ENCODE measurements around the gene RNF31.
"Not testable (repeated sequence)": the region's sequence is repeated elsewhere in the genome, so short reads cannot be mapped to it uniquely, and the experiment has no call there.

RNF31 gene

DNA sequence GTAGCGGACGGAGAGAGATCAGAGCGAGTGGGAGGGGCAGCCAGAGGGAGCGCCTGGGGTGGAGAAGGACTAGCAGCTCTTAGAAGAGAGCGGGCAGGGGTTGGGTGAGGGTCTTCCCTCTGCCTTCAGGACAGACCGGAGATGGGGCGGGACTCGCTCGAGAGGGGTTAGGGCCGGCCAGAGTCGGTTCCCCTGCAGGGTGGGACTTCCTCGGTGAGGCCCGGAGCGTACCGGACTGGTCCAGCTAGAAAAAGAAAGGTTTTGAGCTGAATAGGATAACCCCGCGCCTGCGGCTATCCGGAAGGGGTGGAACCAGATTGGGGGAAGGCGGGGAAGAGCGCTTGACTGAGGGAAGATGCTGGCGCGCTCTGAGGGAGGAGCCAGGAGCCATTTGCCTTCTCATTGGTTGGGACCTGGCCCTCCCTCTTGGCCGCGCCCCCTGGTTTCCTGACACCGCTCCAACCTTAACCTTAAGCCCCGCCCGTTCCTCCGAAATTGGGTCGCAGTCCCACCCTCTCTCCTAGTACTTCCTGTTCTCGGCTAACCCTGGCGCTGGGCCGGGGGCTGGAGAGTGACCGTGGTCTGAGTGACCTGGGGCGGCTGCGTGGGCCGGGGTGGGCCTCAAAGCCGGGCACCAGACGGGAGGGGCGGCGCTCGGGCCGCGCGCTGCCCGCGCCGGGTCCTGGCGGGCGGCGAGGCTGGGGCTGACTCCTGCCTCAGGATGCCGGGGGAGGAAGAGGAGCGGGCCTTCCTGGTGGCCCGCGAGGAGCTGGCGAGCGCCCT lies at the start of gene RNF31:
Gene RNF31, plus strand, starts transcription at position 521 of the 783 bp plus-strand sequence. Its CDS starts 201 bp downstream, at position 722.
- peak; percentile 99 for DNase-seq (ENCODE audit: low read depth)

DNA sequence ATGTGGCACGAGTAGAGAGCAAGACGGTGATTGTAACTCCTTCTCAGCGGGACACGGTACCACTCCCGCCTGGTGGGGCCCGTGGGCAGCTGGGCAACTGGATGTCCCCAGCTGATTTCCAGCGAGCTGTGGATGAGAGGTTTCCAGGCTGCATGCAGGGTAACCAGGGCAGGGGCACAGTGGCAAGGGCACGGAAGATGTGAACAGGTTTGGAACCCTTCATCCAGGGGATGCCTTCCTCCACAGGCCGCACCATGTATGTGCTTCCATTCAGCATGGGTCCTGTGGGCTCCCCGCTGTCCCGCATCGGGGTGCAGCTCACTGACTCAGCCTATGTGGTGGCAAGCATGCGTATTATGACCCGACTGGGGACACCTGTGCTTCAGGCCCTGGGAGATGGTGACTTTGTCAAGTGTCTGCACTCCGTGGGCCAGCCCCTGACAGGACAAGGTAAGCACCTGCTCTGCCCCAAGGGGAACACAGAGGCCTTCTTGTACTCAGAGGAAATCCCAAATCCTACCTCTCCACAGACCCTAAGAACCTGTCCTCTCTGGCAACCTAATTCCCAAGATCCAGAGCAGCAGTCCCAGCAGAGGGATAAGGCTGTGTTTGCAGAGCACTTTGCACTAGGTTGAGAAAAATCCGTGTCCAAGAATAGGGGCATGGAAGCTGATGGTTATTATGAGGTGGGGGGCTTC lies 48.9 kb upstream of the RNF31 start:
- no peak for DNase-seq (ENCODE audit: low read depth)

DNA sequence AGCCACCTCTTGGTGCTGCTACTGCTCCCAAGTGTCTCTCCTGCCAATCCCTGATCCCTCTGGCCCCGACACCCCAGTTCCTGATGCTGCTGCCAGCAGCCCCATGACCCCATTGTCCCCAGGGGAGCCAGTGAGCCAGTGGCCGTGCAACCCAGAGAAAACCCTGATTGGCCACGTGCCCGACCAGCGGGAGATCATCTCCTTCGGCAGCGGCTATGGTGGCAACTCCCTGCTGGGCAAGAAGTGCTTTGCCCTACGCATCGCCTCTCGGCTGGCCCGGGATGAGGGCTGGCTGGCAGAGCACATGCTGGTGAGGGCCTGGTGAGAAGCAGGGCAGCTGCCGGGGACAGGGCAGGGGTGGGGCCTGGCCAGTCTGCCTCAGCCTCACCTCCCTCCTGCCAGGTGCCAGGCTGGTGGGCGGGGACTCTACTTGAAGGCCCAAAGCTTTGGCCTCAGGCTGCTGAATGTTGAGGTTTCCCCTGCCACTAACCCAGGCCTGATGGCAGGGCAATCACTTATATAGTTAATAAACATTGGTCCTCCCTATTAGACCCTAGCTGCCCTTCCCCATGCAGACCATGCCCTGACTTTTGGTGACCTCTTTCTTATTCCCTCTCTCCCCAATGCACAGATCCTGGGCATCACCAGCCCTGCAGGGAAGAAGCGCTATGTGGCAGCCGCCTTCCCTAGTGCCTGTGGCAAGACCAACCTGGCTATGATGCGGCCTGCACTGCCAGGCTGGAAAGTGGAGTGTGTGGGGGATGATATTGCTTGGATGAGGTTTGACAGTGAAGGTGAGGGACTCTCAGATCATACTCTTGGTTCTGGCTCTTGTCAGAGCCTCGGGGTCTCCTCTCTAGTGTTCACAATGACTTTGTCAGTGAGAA lies 48.1 kb upstream of the RNF31 start:
- no peak for DNase-seq (ENCODE audit: low read depth)

DNA sequence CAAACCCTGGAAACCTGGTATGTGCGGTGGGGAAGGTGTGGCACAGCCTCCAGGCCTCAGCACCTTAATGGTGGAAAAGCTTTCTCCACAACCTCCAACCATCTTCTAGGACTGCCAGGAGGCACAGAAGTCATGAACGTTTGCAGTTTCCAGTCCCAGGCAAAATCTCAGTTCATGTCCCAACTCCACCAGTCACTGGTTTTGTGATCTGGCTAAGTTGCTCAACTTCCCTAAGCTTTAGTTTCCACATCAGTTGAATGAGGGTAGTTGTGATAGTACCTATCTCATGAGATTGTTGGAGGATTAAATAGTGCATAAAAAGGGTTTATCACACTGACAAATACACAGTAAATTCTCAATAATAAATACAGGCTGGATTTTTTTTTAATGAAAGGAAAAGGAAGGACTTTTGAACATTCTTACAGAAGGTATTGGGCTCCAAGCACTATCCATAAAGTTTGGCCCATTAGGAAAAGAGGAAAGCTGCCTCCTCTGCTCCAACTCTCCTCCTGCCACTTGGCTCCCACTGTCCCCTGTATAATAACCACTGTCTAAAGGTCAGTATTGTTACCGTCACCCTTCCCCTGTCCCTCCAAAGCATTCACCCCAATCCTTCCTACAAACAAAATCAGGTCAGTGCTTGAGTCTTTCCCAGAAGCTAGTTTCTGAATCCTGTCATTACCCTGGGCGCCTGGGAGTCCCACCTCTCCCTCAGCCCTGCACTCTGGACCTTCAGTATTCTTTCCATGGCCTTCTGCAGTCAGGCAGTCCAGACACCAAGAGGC lies 46.9 kb upstream of the RNF31 start:
- no peak for DNase-seq (ENCODE audit: low read depth)

DNA sequence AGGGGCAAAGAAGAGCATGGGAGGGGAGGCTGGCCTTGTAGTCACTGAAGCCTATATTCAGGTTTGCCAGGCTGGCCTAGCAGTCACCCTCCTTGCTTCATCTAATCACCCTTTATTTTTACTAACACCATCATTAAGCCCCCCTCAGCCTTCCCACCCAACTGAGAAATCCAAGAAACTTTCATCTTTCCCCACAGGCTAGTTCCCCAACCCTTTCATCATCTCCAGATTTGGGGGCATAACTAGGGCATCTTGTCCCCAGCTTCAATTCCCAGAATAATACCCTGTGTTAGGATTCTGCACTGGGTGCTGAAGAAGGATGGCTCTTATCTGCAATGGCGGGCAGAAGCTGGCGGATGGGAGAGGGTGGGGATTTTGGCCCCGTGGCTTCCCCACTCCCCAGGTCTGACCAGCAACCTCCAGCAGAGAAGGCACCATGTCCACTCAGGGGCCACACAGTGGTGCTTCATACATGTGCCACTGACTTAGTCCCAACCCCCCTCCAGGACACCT lies 46.3 kb upstream of the RNF31 start:
- DNase-seq (ENCODE audit: low read depth), result no peak

DNA sequence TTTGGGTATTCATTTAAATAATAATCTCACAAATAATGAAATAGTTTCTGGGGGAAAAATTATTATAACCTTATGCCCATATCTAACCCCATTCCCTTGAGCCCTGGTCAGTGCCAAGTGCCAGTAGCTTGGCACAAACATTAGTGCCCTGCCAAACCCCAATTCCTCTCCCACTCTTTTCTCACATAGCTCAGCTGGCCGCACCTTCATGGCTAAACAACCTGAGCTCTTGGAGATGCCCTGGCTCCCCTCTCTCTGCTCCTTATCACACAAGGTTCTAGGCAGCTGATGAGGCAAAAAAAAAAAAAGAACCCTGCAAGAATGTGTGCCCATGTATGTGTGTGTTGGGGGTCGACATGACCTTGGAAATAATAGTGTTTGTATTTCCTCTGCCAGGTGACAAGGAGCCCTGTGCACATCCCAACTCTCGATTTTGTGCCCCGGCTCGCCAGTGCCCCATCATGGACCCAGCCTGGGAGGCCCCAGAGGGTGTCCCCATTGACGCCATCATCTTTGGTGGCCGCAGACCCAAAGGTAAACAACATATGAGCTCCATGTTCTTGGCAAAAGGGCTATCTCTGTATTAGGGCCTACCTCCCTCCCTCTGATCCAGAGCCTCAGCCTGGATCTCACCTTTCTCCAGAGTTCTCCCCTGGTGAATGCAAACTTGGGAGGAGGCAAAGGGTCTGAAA lies 44.8 kb upstream of the RNF31 start:
- DNase-seq (ENCODE audit: low read depth), result no peak

DNA sequence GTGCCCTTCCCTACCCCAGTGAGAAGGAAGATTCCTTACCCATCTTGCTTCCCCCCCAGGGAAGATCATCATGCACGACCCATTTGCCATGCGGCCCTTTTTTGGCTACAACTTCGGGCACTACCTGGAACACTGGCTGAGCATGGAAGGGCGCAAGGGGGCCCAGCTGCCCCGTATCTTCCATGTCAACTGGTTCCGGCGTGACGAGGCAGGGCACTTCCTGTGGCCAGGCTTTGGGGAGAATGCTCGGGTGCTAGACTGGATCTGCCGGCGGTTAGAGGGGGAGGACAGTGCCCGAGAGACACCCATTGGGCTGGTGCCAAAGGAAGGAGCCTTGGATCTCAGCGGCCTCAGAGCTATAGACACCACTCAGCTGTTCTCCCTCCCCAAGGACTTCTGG lies 43.8 kb upstream of the RNF31 start:
- no peak for DNase-seq (ENCODE audit: low read depth)

DNA sequence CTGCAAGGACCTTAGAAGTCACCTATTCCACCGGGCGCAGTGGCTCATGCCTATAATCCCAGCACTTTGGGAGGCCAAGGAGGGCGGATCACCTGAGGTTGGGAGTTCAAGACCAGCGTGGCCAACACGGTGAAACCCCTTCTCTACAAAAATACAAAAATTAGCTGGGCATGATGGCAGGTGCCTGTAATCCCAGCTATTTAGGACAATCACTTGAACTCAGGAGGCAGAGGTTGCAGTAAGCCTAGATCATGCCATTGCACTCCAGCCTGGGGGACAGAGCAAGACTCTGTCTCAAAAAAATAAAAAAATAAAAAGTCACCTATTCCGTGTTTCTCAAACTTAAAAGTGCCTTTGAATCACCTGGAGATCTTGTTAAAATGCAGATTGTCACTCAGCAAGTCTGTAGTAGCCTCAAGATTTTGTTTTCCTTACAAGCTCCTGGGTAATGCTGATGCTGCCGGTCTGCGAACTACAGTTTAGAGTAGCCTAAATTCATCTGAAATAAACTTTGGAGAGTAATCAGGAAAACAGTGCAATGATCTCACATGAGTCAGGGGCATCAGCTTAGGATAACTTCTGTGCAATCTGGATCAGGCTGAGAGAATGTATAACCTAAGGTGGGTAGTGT lies 41.6 kb upstream of the RNF31 start:
- not testable (repeated sequence) for DNase-seq (ENCODE audit: low read depth)

DNA sequence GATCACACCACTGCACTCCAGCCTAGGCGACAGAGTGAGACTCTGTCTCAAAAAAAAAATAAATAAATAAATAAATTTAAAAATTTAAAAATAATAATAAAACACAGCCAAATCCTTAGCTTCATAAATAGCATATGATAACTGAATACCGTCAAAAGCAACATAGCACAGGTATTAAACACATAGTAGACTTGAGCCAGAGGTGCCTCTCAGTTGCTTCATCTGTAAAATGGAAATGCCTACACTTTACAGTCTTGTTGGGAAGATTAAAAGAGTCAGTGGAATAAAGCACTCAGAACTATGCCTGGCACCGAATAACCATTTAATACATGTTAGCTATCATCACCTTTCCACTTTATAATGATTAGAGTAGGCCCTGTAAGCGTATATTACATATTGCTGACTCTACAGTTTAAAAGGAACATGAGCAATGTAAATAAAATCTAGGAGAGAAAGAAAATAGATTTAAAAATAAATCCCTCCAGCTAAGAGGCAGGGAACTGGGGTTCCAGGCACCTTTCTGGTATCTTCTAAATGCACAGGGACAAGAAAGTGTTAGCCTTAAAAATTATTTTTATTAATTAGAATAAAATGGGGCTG lies 40.5 kb upstream of the RNF31 start:
- DNase-seq (ENCODE audit: low read depth), result no peak

DNA sequence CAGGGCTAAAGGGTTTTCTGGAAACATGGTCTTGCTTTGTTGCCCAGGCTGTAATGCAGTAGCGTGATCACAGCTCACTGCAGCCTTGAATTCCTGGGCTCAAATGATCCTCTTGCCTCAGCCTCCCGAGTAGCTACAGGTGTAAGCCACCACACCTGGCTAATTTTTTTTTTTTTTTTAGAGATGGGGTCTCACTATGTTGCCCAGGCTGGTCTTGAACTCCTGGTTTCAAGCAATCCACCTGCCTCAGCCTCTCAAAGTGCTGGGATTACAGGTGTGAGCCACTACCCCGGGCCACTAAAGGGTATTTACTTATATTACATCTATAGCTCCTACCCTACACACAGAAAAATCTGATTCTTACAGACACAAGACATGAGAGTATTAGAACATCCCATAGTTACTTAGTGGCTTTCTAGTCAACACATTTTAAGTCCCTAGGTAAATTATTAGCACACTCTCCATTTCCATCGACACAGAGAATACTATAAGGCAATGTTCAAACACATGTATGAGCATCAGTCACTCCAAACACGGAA lies 38.9 kb upstream of the RNF31 start:
- no peak for DNase-seq (ENCODE audit: low read depth)

DNA sequence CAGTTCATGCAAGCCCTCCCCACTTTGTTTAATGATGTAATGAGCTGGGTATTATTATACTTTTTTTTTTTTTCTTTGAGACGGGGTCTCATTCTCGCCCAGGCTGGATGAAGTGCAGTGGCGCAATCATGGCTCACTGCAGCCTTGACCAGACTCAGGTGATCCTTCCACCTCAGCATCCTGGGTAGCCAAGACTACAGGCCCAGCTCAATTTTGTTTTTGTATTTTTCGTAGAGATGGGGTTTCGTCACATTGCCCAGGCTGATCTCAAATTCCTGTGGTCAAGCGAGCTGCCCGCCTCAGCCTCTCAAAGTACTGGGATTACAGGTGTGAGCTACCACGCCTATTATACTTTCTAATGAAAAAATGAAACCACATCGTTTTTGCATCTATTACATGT lies 37.2 kb upstream of the RNF31 start:
- DNase-seq (ENCODE audit: low read depth), result no peak

DNA sequence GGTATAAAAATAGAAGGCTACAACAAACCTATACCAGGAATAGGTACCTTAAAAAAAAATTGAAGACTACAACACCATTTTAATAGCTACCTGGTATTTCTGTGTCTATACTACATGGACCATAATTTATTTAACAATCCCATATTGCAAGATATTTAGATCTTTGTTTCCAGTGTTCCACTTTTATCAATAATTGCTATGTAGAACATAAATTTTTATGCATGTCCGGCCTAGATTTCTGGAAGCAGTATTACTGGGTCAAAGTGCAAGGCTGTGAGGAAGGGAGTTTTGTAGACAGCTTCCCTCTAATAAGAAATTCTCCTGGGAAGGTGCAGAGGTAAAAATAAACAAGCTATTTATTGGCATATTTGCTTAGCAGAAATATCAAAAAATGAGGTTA lies 36.8 kb upstream of the RNF31 start:
- DNase-seq (ENCODE audit: low read depth), result no peak

DNA sequence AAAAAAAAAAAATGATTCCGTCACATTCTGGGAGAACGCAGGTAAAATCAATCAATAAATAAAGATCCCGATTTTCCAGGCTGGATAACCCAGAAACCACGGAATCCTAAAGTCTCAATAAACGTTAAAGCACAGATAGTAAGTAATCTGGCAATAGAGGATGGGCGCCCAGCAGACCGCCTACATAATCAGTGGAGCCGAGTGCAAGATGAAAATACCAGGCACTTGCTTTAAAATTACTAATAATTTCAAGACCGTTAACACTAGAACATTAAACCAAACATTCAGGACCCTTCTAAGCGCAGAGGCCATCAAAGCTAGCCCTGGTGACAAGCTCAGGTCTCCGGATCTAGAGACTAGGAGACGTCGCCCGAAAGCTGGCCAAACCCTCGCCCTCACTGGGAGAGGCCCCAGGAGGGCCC lies 33.9 kb upstream of the RNF31 start:
- peak; percentile 12 for DNase-seq (ENCODE audit: low read depth)

DNA sequence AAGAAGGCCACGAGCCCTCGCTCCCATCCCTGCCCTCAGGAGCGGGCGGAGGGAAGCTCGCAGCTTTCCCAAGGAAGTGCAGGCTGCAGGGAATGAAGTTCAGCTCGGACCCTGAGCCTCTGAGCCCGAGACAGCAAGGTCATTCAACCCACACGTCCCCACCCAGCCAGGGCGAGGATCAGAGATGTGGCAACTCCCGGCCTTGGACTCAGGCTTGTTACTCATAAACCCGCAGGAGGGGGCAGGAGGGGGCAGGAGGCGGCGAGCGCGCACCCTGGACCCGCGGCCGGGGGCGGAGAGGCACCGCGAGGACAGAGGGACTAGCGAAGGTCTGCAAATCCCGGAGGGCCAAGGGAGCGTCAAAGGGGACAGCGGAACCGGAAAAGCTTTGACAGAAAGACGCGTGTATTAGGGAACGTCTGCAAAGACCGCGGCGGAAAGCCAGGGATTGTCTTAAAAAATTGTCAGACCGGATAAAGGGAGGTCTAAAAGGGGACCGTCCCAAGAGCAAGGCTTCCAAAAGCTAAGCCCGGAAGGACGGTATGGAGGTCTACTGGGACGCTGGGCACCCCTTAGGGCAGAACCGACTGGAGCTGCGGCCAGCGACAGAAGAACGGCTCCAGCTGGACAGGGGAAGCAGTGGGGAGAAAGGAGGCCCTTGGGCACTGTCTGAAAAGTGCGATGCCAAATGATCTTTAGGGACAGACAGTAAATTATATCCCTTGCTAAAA lies 33.3 kb upstream of the RNF31 start:
- peak; percentile 93 for DNase-seq (ENCODE audit: low read depth)

DNA sequence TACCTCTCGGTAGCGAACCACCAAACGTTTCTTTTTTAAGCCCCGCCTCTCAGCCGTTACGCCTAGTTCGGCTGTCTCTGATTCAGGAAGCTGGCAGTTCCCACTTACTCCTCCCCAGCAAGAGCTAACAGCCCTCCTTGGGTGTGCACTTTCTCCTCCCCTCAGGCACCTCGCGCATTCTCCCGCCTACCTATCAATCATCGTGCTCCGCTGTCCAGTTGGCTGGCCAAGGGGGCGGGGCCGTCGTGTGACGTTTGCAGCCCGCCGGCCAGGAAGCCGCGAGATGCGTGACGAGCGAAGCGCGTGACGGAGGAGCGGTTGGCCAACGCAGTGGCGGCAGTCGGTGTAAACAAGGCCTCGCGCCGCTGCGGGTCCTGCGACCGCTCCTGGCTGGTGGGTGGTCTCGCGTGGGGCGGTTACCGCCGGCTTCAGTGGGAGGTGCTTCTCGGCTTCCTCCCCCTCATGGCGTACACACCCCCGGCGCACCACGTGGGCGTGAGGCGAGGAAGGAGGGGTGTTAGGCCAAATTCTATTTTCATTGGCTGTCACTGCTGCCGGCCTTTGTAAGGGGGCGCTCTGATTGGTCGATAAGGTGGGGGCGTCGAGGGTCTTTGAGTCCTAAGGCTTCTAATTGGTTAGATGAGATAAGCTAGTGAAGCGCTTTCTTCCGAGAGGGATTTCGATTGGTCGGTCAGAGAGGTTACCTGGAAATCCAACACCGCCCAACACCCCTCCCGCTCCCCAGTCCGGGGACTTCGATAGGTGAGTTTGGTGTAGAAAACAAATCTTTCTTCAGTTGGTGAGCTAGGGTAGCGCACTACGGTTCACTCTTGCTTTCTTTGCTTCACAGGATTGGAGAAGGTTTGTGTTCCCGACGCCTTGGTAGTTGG lies 32.5 kb upstream of the RNF31 start, which contains the start of the genes DCAF11 and NRL:
Gene DCAF11, plus strand, starts transcription at position 246 of the 890 bp plus-strand sequence. CDS start 818 bp downstream, outside the sequence.
Gene NRL, minus strand, starts transcription at position 418 of the 890 bp plus-strand sequence. CDS start 32,101 bp downstream, outside the sequence.
- peak; percentile 100 for DNase-seq (ENCODE audit: low read depth)

DNA sequence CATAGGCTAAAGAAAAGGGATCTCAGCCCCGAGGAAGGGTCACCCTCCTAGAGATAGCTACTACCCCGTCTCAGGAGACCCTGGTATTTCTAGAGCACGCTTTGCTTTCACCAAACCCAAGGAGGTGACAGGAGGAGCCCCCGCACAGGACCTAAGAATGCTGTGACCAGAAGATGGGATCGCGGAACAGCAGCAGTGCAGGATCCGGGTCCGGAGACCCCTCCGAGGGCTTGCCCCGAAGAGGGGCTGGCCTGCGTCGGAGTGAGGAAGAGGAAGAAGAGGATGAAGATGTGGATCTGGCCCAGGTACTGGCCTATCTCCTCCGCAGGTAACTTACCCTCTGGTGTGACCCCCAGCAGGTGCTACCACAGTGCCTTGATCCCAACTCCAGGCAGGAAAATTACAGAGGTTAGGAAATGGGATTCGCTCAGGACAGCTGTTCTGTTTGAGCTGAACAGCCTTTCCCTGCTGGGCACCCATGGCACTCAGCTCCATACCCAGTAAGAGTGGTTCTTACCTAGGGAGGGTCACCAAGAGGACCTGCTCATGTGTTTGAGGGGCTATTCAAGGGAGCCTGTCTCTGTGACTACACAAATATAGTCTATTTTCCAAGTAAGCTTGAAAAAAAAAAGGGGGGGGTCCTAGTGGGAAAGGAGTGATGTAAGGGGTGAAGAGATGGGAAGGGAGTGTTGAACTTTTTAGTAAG lies 31.7 kb upstream of the RNF31 start:
- DNase-seq (ENCODE audit: low read depth), result no peak
